Renal cortex interstitium (tissue), 11 donors: ENCODE results near the gene GRIK1. TPM values are rescaled to one million over a fixed set of nuclear protein-coding genes. Genes with fewer than 3 reads are reported as not detected.

Experiments used
- DNase-seq, 11 donors: peaks; one replicate each; pipeline ENCODE4 v3.0.0-alpha.2; 2013; ENCODE audit warnings: low read depth in 9 of 11, low spot score in 4 of 11; ENCODE audit errors: extremely low read depth in 1 of 11
- polyA plus RNA-seq, 3 donors: library from polyadenylated mRNA; unstranded; fragments of 120-200 nt; gene quantifications; one replicate each; pipeline ENCODE4 v1.2.1, GENCODE V29; 2013; ENCODE audit not compliant: insufficient read length in 3 of 3

GRIK1 gene
- polyA plus RNA-seq, 3 donors, result 0.97 to 1.7 (median 1.5) TPM

DNA sequence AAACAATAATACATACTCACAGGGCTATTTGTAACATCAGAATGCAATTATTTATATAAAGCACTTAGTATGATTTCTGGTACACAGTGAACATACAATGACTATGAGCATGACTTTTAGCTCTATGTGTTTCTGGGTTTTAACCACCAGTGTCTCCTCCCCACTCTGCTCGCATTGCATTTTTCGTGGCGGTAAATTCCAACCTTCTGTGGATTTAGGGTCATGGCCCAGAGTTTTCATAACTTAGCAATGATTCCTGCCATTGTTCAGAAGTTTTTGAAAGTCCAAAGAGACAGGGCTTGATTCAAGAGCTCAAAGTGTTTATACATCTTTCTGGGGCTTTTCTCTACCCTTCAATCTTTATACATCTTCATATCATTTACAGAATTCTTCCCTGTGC, 449.8 kb downstream of the GRIK1 start:
- no peak for DNase-seq

- no peak for DNase-seq
Measured at GRCh38 chr21:29487154-29487553, 452.6 kb downstream of the GRIK1 start.

Other genes with a start within 250 kb of the GRIK1 start
- not detected for gene CLDN17, start 226.8 kb upstream of the GRIK1 start, polyA plus RNA-seq